Transverse colon (tissue), 3 donors: Measurements from ENCODE around the gene PGM2.

ENCODE experiments used
- EP300 ChIP-seq: sonication (generic); formaldehyde crosslinking; IDR thresholded peaks from one replicate; pipeline ENCODE4 v1.6.1; 2017; ENCODE audit warnings: antibody characterized with exemption, low read depth
- TF ChIP-seq, protein P1 (sequence below), 5 experiments: fragments of 200-600 bp in 3 of 5; fragments of 450-650 bp in 2 of 5; sonication (generic) in 3 of 5; IDR thresholded peaks; 1 replicate in 2 of 5; 2 replicates in 3 of 5; pipeline ENCODE4 v1.5.1; 2016 to 2017; ENCODE audit warnings: antibody characterized with exemption in 5 of 5, inconsistent platforms in 3 of 5, mild to moderate bottlenecking in 2 of 5, moderate library complexity in 1 of 5

DNA sequence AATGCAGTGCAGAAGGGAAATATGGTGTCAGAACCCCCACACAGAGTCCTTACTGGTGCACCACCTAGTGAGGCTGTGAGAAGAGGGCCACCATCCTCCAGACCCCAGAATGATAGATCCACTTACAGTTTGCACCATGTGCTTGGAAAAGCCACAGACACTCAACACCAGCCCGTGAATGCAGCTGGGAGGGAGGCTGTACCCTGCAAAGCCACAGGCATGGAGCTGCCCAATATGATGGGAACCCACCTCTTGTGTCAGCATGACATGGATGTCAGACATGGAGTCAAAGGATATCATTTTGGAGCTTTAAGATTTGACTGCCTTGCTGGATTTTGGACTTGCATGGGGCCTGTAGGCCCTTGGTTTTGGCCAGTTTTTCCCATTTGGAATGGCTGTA, 34.2 kb upstream of the PGM2 start:
- no peak for TF ChIP-seq EP300
- TF ChIP-seq, protein P1, sequence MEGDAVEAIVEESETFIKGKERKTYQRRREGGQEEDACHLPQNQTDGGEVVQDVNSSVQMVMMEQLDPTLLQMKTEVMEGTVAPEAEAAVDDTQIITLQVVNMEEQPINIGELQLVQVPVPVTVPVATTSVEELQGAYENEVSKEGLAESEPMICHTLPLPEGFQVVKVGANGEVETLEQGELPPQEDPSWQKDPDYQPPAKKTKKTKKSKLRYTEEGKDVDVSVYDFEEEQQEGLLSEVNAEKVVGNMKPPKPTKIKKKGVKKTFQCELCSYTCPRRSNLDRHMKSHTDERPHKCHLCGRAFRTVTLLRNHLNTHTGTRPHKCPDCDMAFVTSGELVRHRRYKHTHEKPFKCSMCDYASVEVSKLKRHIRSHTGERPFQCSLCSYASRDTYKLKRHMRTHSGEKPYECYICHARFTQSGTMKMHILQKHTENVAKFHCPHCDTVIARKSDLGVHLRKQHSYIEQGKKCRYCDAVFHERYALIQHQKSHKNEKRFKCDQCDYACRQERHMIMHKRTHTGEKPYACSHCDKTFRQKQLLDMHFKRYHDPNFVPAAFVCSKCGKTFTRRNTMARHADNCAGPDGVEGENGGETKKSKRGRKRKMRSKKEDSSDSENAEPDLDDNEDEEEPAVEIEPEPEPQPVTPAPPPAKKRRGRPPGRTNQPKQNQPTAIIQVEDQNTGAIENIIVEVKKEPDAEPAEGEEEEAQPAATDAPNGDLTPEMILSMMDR (IDR thresholded peaks at IDR 0.05), result no peak
